B cell (primary cell): ENCODE results near the gene MYG1. TPM values are rescaled to one million over a fixed set of nuclear protein-coding genes. Genes with fewer than 3 reads are reported as not detected.
A peak's percentile ranks its signal among the peaks of the same experiment; 100 is the strongest.

Source experiments
- ATAC-seq: fragments of 200-7000 bp; cut with Tn5 transposase; one replicate; pipeline ENCODE4 v1.10.0; 2021; ENCODE audit warnings: low read depth, mild to moderate bottlenecking, moderate number of reproducible peaks, moderate library complexity
- CTCF ChIA-PET: fragments of 350-600 bp; sonication (Branson Sonifier 250); formaldehyde crosslinking; loops from one replicate; lab custom pipeline; 2021; ENCODE audit warnings: antibody characterized with exemption, inconsistent platforms; lab: Charles Lee
- POLR2A ChIA-PET: fragments of 350-600 bp; sonication (Branson Sonifier 250); formaldehyde crosslinking; loops from one replicate; lab custom pipeline; 2021; ENCODE audit warnings: antibody characterized with exemption; lab: Charles Lee
- DNase-seq: peaks from one replicate; pipeline ENCODE4 v3.0.0; 2013
- H2AFZ ChIP-seq: 2 replicates; pipeline ENCODE4 v1.6.1; 2012; ENCODE audit warnings: mild to moderate bottlenecking, low read depth, low read length; ENCODE audit not compliant: insufficient read depth, poor library complexity, severe bottlenecking
- H3K27ac ChIP-seq, 2 donors: 1 replicate in 1 of 2; 2 replicates in 1 of 2; pipeline ENCODE4 v1.5.1; 2012 to 2013; ENCODE audit warnings: low read length in 2 of 2, mild to moderate bottlenecking in 2 of 2, moderate library complexity in 1 of 2
- H3K27me3 ChIP-seq, 4 experiments: fragments of 200-600 bp in 1 of 4; sonication (generic) in 1 of 4; replicated peaks in 1 of 4; 1 replicate in 2 of 4; 2 replicates in 2 of 4; pipeline versions ENCODE4 v1.6.1 to v1.7.0; 2013 to 2016; ENCODE audit warnings: low read length in 3 of 4, mild to moderate bottlenecking in 2 of 4, mixed read lengths in 1 of 4, moderate library complexity in 1 of 4; ENCODE audit not compliant: insufficient read depth in 4 of 4, control insufficient read depth in 3 of 4; ENCODE audit errors: control extremely low read depth in 1 of 4
- H3K36me3 ChIP-seq, 2 experiments: replicated peaks in 1 of 2; 1 replicate in 1 of 2; 2 replicates in 1 of 2; pipeline versions ENCODE4 v1.6.1 to v1.7.1; 2013; ENCODE audit warnings: low read length in 1 of 2; ENCODE audit not compliant: insufficient read depth in 2 of 2, control insufficient read depth in 1 of 2; ENCODE audit errors: control extremely low read depth in 1 of 2, extremely low read depth in 1 of 2
- H3K4me1 ChIP-seq, 2 donors: fragments of 200-600 bp in 1 of 2; sonication (generic) in 1 of 2; 1 replicate in 1 of 2; 2 replicates in 1 of 2; pipeline versions ENCODE4 v1.5.1 to v1.6.1; 2013 to 2017; ENCODE audit warnings: low read length in 2 of 2; ENCODE audit not compliant: control insufficient read depth in 2 of 2, insufficient read depth in 2 of 2
- H3K4me2 ChIP-seq: replicated peaks from 2 replicates; pipeline ENCODE3; 2012; ENCODE audit warnings: mild to moderate bottlenecking, low read depth, low read length; ENCODE audit not compliant: poor library complexity, severe bottlenecking
- H3K4me3 ChIP-seq, 5 experiments: fragments of 200-600 bp in 1 of 5; sonication (generic) in 1 of 5; 1 replicate in 3 of 5; 2 replicates in 2 of 5; pipeline versions ENCODE4 v1.5.1 to v1.7.0; 2011 to 2016; ENCODE audit warnings: low read length in 4 of 5, mild to moderate bottlenecking in 4 of 5, low read depth in 2 of 5, control low read depth in 1 of 5, moderate library complexity in 1 of 5; ENCODE audit not compliant: insufficient read depth in 1 of 5; ENCODE audit errors: control extremely low read depth in 1 of 5, extremely low read depth in 1 of 5
- H3K79me2 ChIP-seq: fragments of 200-600 bp; sonication (generic); one replicate; pipeline ENCODE4 v1.6.0; 2016; ENCODE audit warnings: low read length; ENCODE audit not compliant: control insufficient read depth, insufficient read depth
- H3K9ac ChIP-seq: fragments of 200-600 bp; sonication (generic); 2 replicates; pipeline ENCODE4 v1.6.1; 2017; ENCODE audit warnings: mild to moderate bottlenecking, low read length, moderate library complexity
- H3K9me3 ChIP-seq, 3 donors: one replicate each; pipeline versions ENCODE4 v1.6.1 to v1.7.1; 2013; ENCODE audit warnings: low read length in 2 of 3; ENCODE audit not compliant: control insufficient read depth in 2 of 3, insufficient read depth in 1 of 3; ENCODE audit errors: control extremely low read depth in 1 of 3
- H4K20me1 ChIP-seq: 2 replicates; pipeline ENCODE4 v1.6.0; 2012; ENCODE audit warnings: mild to moderate bottlenecking, low read length; ENCODE audit not compliant: insufficient read depth, control insufficient read depth, poor library complexity, severe bottlenecking
- H3K27ac Mint-ChIP-seq: one replicate; pipeline ENCODE4 v1.8.0; 2021; ENCODE audit warnings: mixed read lengths
- H3K27me3 Mint-ChIP-seq: one replicate; pipeline ENCODE4 v1.8.0; 2021; ENCODE audit warnings: mixed read lengths
- H3K4me1 Mint-ChIP-seq: one replicate; pipeline ENCODE4 v1.8.0; 2021; ENCODE audit warnings: mixed read lengths
- H3K4me3 Mint-ChIP-seq: one replicate; pipeline ENCODE4 v1.8.0; 2021; ENCODE audit warnings: mixed read lengths
- H3K9me3 Mint-ChIP-seq: one replicate; pipeline ENCODE4 v1.8.0; 2022; ENCODE audit warnings: mixed read lengths; ENCODE audit not compliant: insufficient read depth
- CTCF ChIP-seq: fragments of 200-600 bp; IDR thresholded peaks from one replicate; pipeline ENCODE4 v1.8.0; 2022; ENCODE audit warnings: antibody characterized with exemption, mild to moderate bottlenecking
- EZH2 ChIP-seq: IDR thresholded peaks from 2 replicates; pipeline ENCODE4 v1.6.1; 2012; ENCODE audit warnings: borderline replicate concordance, low read depth, mild to moderate bottlenecking, moderate library complexity, low read length; ENCODE audit not compliant: insufficient read depth, poor library complexity, severe bottlenecking
- WGBS: methylation state at CpG from one replicate; pipeline ENCODE4 v1.1.5; 2013; ENCODE audit warnings: missing lambda C conversion rate; ENCODE audit not compliant: insufficient coverage; 5-methylcytosine and 5-hydroxymethylcytosine counted together
- intact Hi-C: fragments of 100-400 bp; cut with micrococcal nuclease; formaldehyde crosslinking; loops from one replicate; pipeline ENCODE4 v1.10.0; 2022
- polyA plus RNA-seq: library from polyadenylated mRNA; depleted of rRNA; stranded (reverse); fragments of >200 nt; gene quantifications from 2 replicates; pipeline ENCODE4 v1.2.3, GENCODE V29; 2012
- total RNA-seq, 2 donors: library from RNA; stranded (reverse); fragments of 120-200 nt in 1 of 2; gene quantifications; 1 replicate in 1 of 2; 2 replicates in 1 of 2; pipeline versions ENCODE4 v1.2.3 to v1.2.4, GENCODE V29; 2013 to 2022

Gene MYG1
- total and polyA plus RNA-seq, 2 donors (not counting 1 experiment from before 2014, with no cell fraction given), result 46.4 to 48.4 TPM

GRCh38 chr12:53251477-53252348 is 47.8 kb upstream of the MYG1 start:
- DNase-seq, result peak; percentile 85
- Mint-ChIP-seq H3K27ac (peak overlapping the region; percentile 96), H3K27me3 (no peaks in the 10 kb centered on the region), H3K4me1 (peaks cover 49% of the 10 kb centered on the region), H3K4me3 (peak overlapping the region; percentile 99), H3K9me3 (no peaks in the 10 kb centered on the region)
- WGBS, result under 1% methylated on average over 32 of the region's 51 CpGs
- ATAC-seq, result peak; percentile 81
- peaks cover 44 to 52% of the 10 kb centered on the region in 2 donors for H3K4me1 ChIP-seq
- H3K4me2 ChIP-seq, result peak overlapping the region; percentile 97
- TF ChIP-seq EZH2 (no peak), CTCF (peak; percentile 42)
- H3K9ac ChIP-seq, result peak overlapping the region; percentile 97
- H2AFZ ChIP-seq, result peak overlapping the region; percentile 96
- H3K27ac ChIP-seq, result peak overlapping the region; percentile 59 to 92
- H3K79me2 ChIP-seq, result peaks cover 40% of the 10 kb centered on the region
- peaks cover 0 to 19% of the 10 kb centered on the region in 2 experiments for H3K36me3 ChIP-seq
- H4K20me1 ChIP-seq, result peaks cover 10% of the 10 kb centered on the region
- intact Hi-C loops, result loop anchor here (1.0 kb wide), 4 partner anchors 17 to 70 kb away; partner anchors contain the start of genes AAAS, ESPL1 and PFDN5
- ChIA-PET POLR2A (interaction anchor here (1.0 to 2.2 kb wide), 3 partner anchors 16 to 71 kb away, joined by 3 to 7 read pairs (median 5); partner anchors contain the start of genes CSAD and ESPL1), CTCF (interaction anchor here (0.6 to 6.4 kb wide), 18 partner anchors 14 to 100 kb away, joined by 3 to 84 read pairs (median 6); partner anchors contain the start of genes CSAD, ESPL1 and ZNF740)
- H3K4me3 ChIP-seq, result peak overlapping the region; percentile 56 to 95 (median 88)
- H3K9me3 ChIP-seq, result no peaks in the 10 kb centered on the region
- H3K27me3 ChIP-seq, result no peaks in the 10 kb centered on the region
